Stimulated activated CD8-positive, alpha-beta memory T cell treated with anti-CD3 and anti-CD28 coated beads, Interleukin-7, amount 100 ng/mL, for 48 hours (primary cell): ENCODE measurements around the gene TNFRSF21.
"Not testable (repeated sequence)": the region's sequence is repeated elsewhere in the genome, so short reads cannot be mapped to it uniquely, and the experiment has no call there.

ENCODE experiments used
- DNase-seq, 2 donors: peaks; one replicate each; pipeline ENCODE4 v3.0.0-alpha.2; 2020; ENCODE audit warnings: low read depth in 1 of 2; ENCODE audit errors: extremely low read depth in 1 of 2

TNFRSF21 gene

GRCh38 chr6:47309291-47310130, at the start of gene TNFRSF21:
TSS of gene TNFRSF21 (minus strand) at chr6:47309905. CDS start at chr6:47309511, 394 bp downstream.
- DNase-seq: peak; percentile 64 to 77

GRCh38 chr6:47358440-47359225, 48.9 kb upstream of the TNFRSF21 start:
- no peak for DNase-seq

- no peak for DNase-seq
These were observed 48.1 kb upstream of the TNFRSF21 start for GRCh38 chr6:47357827-47358226.

GRCh38 chr6:47355496-47355895, 45.8 kb upstream of the TNFRSF21 start:
- no peak for DNase-seq

GRCh38 chr6:47353871-47354270, 44.2 kb upstream of the TNFRSF21 start:
- no peak for DNase-seq

- no peak for DNase-seq
These were observed 43.3 kb upstream of the TNFRSF21 start for GRCh38 chr6:47352966-47353365.

- DNase-seq: no peak
These were observed 42.7 kb upstream of the TNFRSF21 start for GRCh38 chr6:47352194-47352920.

- DNase-seq: no peak
These were observed 41.9 kb upstream of the TNFRSF21 start for GRCh38 chr6:47351621-47352020.

GRCh38 chr6:47349931-47350330, 40.2 kb upstream of the TNFRSF21 start:
- DNase-seq: no peak

- DNase-seq: no peak
These were observed 38.7 kb upstream of the TNFRSF21 start for GRCh38 chr6:47348316-47348863.

GRCh38 chr6:47345761-47346160, 36.1 kb upstream of the TNFRSF21 start:
- no peak for DNase-seq

- no peak for DNase-seq
These were observed 34.3 kb upstream of the TNFRSF21 start for GRCh38 chr6:47344022-47344421.

GRCh38 chr6:47343600-47343999, 33.9 kb upstream of the TNFRSF21 start:
- no peak for DNase-seq

- DNase-seq: no peak
These were observed 33.1 kb upstream of the TNFRSF21 start for GRCh38 chr6:47342824-47343223.

- DNase-seq: no peak
These were observed 27.8 kb upstream of the TNFRSF21 start for GRCh38 chr6:47337519-47337918.

GRCh38 chr6:47336334-47336733, 26.6 kb upstream of the TNFRSF21 start:
- no peak for DNase-seq

- no peak for DNase-seq
These were observed 25.8 kb upstream of the TNFRSF21 start for GRCh38 chr6:47335466-47335865.

- no peak for DNase-seq
These were observed 24.6 kb upstream of the TNFRSF21 start for GRCh38 chr6:47334334-47334733.

- not testable (repeated sequence) for DNase-seq
These were observed 18.9 kb upstream of the TNFRSF21 start for GRCh38 chr6:47328606-47329005.

GRCh38 chr6:47328139-47328538, 18.4 kb upstream of the TNFRSF21 start:
- DNase-seq: not testable (repeated sequence)

- no peak for DNase-seq
These were observed 14.2 kb upstream of the TNFRSF21 start for GRCh38 chr6:47323887-47324286.
